Measurements from ENCODE around the gene LRRC7.

LRRC7 gene

DNA sequence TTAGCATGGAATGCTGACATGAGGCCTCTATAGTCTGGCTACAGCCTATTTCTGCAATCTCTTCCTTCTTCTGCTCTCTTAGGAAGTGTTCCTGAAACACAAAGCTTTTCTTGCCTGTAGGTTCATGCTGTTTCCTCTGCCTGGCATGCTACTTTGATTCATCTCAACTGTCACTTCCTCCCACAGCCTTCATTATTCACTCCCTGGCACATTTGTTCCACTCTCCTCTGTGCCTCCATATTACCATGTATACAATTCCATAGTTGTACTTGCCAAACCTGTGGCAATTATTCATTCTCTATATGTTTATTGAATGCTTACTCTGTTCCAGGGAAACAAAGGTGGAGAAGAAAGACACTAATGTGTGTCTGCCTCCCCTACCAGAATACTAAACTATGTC is 210.2 kb downstream of the LRRC7 start:
- H3K4me1 Mint-ChIP-seq (ENCODE audit: low read depth in 2 of 2), result no peaks in the 10 kb centered on the region
- H3K4me3 Mint-ChIP-seq, result no peak overlapping the region
- DNase-seq, result no peak

GRCh38 chr1:69787151-69787550 is 219.4 kb downstream of the LRRC7 start:
- DNase-seq (no peak), ATAC-seq (replicated peaks) (no peak)
- H3K36me3 Mint-ChIP-seq (ENCODE audit: insufficient read depth), result peaks cover 2% of the 10 kb centered on the region
- no peaks in the 10 kb centered on the region for H3K27me3 Mint-ChIP-seq
- H3K4me3 Mint-ChIP-seq, result no peak overlapping the region
- H3K4me1 Mint-ChIP-seq (ENCODE audit: low read depth in 2 of 2), result no peaks in the 10 kb centered on the region
- peaks cover 7 to 24% of the 10 kb centered on the region in 2 donors for H3K9me3 Mint-ChIP-seq
- no peak overlapping the region for H3K27ac Mint-ChIP-seq

More for the DNA sequence above, 210.2 kb downstream of the LRRC7 start:
- Mint-ChIP-seq H3K36me3 (ENCODE audit: insufficient read depth) (no peaks in the 10 kb centered on the region), H3K27me3 (no peaks in the 10 kb centered on the region), H3K9me3 (peaks cover 16 to 39% of the 10 kb centered on the region in 2 donors), H3K27ac (no peak overlapping the region)
- ATAC-seq (replicated peaks), result no peak

DNA sequence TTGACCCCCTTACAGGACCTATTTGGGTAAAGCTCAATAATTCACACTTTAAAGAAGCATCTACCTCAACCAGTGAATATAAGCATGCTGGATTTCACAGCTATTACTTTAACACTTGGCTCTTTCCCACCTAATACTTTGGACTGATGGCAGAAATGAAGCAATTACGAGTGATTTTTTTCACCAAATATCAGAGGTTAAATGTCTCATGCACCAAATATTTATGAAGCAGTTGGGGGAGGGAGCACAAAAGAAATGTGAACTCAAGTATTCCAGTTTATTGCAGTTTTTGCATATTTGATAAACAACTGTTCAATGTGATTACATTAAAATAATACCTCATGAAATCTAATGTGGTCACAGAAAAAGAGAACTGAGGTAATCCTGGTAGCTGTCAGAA is 223.6 kb downstream of the LRRC7 start:
- Mint-ChIP-seq H3K36me3 (ENCODE audit: insufficient read depth) (no peaks in the 10 kb centered on the region), H3K27me3 (no peaks in the 10 kb centered on the region), H3K4me1 (ENCODE audit: low read depth in 2 of 2) (no peaks in the 10 kb centered on the region), H3K27ac (no peak overlapping the region), H3K4me3 (no peak overlapping the region), H3K9me3 (peaks cover 8 to 22% of the 10 kb centered on the region in 2 donors)
- no peak for DNase-seq
- ATAC-seq (replicated peaks), result no peak

GRCh38 chr1:69794831-69795230 is 227.1 kb downstream of the LRRC7 start:
- Mint-ChIP-seq H3K4me3 (no peak overlapping the region), H3K27ac (no peak overlapping the region), H3K36me3 (ENCODE audit: insufficient read depth) (no peaks in the 10 kb centered on the region), H3K9me3 (peaks cover 6 to 14% of the 10 kb centered on the region in 2 donors), H3K27me3 (no peaks in the 10 kb centered on the region), H3K4me1 (ENCODE audit: low read depth in 2 of 2) (no peaks in the 10 kb centered on the region)
- ATAC-seq (replicated peaks), result no peak
- DNase-seq, result no peak

DNA sequence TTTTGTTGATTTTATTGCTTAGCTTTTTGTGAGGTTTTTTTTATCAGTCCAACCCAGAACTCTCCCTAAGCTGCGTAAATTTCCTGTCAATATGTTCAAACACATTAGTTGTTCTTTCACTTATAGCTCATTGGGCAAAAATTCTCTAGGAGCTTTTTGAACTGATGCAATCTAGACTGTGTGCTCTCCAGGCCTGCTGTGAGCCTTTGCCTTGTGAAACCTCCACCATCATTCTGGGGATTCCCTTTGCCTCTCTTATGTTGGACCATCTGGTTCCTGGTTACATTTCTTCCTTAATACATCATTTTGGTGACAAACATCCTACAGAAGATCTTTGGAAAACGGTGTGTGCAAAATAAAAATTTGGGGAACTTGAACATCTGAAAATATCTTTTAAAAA is 247.2 kb downstream of the LRRC7 start:
- no peaks in the 10 kb centered on the region for H3K36me3 Mint-ChIP-seq (ENCODE audit: insufficient read depth)
- DNase-seq (no peak), ATAC-seq (replicated peaks) (no peak)
- no peaks in the 10 kb centered on the region for H3K4me1 Mint-ChIP-seq (ENCODE audit: low read depth in 2 of 2)
- peaks cover 8 to 11% of the 10 kb centered on the region in 2 donors for H3K9me3 Mint-ChIP-seq
- no peaks in the 10 kb centered on the region for H3K27me3 Mint-ChIP-seq
- H3K27ac Mint-ChIP-seq, result no peak overlapping the region
- H3K4me3 Mint-ChIP-seq, result no peak overlapping the region

DNA sequence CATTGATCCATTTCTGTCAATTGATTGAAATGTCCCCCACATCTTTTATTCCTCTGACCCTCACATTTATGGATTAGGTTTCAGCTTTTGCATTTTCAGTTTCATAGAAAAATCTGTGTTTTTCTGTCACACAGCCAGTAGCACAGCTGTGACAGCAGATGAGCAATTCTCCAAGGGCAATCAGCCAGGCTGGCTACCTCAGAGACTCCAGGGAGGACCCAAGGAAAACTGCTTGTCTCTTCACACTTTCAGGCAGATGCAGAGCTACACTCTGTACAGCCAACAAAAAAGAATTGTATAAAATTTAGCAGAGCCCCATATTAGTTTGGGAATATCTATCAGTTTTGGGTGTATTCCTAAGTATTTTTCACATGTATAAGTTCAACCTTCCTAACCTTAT is 257.2 kb downstream of the LRRC7 start:
- Mint-ChIP-seq H3K36me3 (ENCODE audit: insufficient read depth) (no peaks in the 10 kb centered on the region), H3K27ac (no peak overlapping the region), H3K9me3 (peaks cover 4 to 8% of the 10 kb centered on the region in 2 donors), H3K27me3 (no peaks in the 10 kb centered on the region), H3K4me1 (ENCODE audit: low read depth in 2 of 2) (no peaks in the 10 kb centered on the region), H3K4me3 (no peak overlapping the region)
- ATAC-seq (replicated peaks) (no peak), DNase-seq (no peak)

DNA sequence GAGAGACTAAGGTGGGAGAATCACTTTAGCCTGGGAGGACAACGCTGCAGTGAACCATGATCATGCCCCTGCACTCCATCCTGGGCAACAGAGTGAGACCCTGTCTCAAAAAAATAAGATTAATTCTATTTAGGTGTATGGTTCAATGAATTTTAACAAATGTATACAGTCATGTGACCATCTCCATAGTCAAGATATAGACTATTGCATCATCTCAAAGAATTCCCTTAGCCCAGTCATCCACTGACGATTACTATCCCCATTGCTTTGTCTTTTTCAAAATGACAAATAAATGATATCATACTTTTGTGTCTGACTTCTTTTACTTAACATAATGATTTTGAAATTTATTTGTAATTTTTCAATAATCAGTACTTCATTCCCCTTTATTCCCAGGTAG is 260.0 kb downstream of the LRRC7 start:
- H3K9me3 Mint-ChIP-seq, result peaks cover 4 to 8% of the 10 kb centered on the region in 2 donors
- no peaks in the 10 kb centered on the region for H3K27me3 Mint-ChIP-seq
- H3K27ac Mint-ChIP-seq, result no peak overlapping the region
- no peak for DNase-seq
- no peak overlapping the region for H3K4me3 Mint-ChIP-seq
- no peaks in the 10 kb centered on the region for H3K4me1 Mint-ChIP-seq (ENCODE audit: low read depth in 2 of 2)
- H3K36me3 Mint-ChIP-seq (ENCODE audit: insufficient read depth), result no peaks in the 10 kb centered on the region
- ATAC-seq (replicated peaks), result no peak

GRCh38 chr1:69833536-69833935 is 265.8 kb downstream of the LRRC7 start:
- Mint-ChIP-seq H3K36me3 (ENCODE audit: insufficient read depth) (no peaks in the 10 kb centered on the region), H3K9me3 (no peaks in the 10 kb centered on the region)
- ATAC-seq (replicated peaks), result no peak

DNA sequence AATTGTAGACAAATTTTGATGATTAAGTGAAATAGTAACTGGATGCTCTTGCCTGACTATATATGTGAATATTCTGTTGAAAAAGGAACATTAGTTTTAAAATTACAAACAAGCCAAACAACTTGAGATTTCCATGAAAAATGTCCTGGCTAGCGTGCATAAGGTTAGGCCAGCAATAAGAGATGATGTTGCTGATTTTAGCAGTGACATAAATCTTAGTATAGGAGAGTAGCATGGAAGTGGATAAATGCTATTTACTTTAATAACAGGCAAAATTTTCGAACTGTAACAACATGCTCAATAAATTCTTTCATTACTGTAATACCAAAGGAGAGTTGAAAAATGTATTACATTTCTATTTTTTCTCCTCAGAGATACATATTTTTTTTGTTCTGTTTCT is 266.6 kb downstream of the LRRC7 start:
- Mint-ChIP-seq H3K4me1 (ENCODE audit: low read depth in 2 of 2) (no peaks in the 10 kb centered on the region), H3K27me3 (no peaks in the 10 kb centered on the region), H3K27ac (no peak overlapping the region), H3K36me3 (ENCODE audit: insufficient read depth) (no peaks in the 10 kb centered on the region), H3K4me3 (no peak overlapping the region), H3K9me3 (no peaks in the 10 kb centered on the region)
- no peak for DNase-seq
- ATAC-seq (replicated peaks), result no peak

More at GRCh38 chr1:69833536-69833935, 265.8 kb downstream of the LRRC7 start:
- H3K27ac Mint-ChIP-seq, result no peak overlapping the region
- H3K4me3 Mint-ChIP-seq, result no peak overlapping the region
- H3K27me3 Mint-ChIP-seq, result no peaks in the 10 kb centered on the region
- no peaks in the 10 kb centered on the region for H3K4me1 Mint-ChIP-seq (ENCODE audit: low read depth in 2 of 2)
- DNase-seq, result no peak

- DNase-seq, result no peak
- H3K36me3 Mint-ChIP-seq (ENCODE audit: insufficient read depth), result no peaks in the 10 kb centered on the region
- H3K4me1 Mint-ChIP-seq (ENCODE audit: low read depth in 2 of 2), result no peaks in the 10 kb centered on the region
- no peak for ATAC-seq (replicated peaks)
- H3K9me3 Mint-ChIP-seq, result no peaks in the 10 kb centered on the region
- no peaks in the 10 kb centered on the region for H3K27me3 Mint-ChIP-seq
- H3K4me3 Mint-ChIP-seq, result no peak overlapping the region
- H3K27ac Mint-ChIP-seq, result no peak overlapping the region
Measured at GRCh38 chr1:69835955-69836354, 268.2 kb downstream of the LRRC7 start.

- no peaks in the 10 kb centered on the region for H3K4me1 Mint-ChIP-seq (ENCODE audit: low read depth in 2 of 2)
- H3K27ac Mint-ChIP-seq, result no peak overlapping the region
- no peaks in the 10 kb centered on the region for H3K27me3 Mint-ChIP-seq
- no peaks in the 10 kb centered on the region for H3K36me3 Mint-ChIP-seq (ENCODE audit: insufficient read depth)
- ATAC-seq (replicated peaks) (no peak), DNase-seq (no peak)
- no peaks in the 10 kb centered on the region for H3K9me3 Mint-ChIP-seq
- H3K4me3 Mint-ChIP-seq, result no peak overlapping the region
Measured at GRCh38 chr1:69836971-69837636, 269.4 kb downstream of the LRRC7 start.

GRCh38 chr1:69842326-69842725 is 274.6 kb downstream of the LRRC7 start:
- no peaks in the 10 kb centered on the region for H3K4me1 Mint-ChIP-seq (ENCODE audit: low read depth in 2 of 2)
- H3K36me3 Mint-ChIP-seq (ENCODE audit: insufficient read depth), result no peaks in the 10 kb centered on the region
- no peak overlapping the region for H3K27ac Mint-ChIP-seq
- peaks cover under 1 to 1% of the 10 kb centered on the region in 2 donors for H3K9me3 Mint-ChIP-seq
- no peaks in the 10 kb centered on the region for H3K27me3 Mint-ChIP-seq
- no peak overlapping the region for H3K4me3 Mint-ChIP-seq
- DNase-seq (no peak), ATAC-seq (replicated peaks) (no peak)

GRCh38 chr1:69845655-69846054 is 277.9 kb downstream of the LRRC7 start:
- ATAC-seq (replicated peaks), result no peak
- Mint-ChIP-seq H3K9me3 (peaks cover 4 to 8% of the 10 kb centered on the region in 2 donors), H3K4me3 (no peak overlapping the region)

GRCh38 chr1:69846267-69846666 is 278.5 kb downstream of the LRRC7 start:
- DNase-seq (no peak), ATAC-seq (replicated peaks) (no peak)
- H3K27me3 Mint-ChIP-seq, result no peaks in the 10 kb centered on the region

More at GRCh38 chr1:69845655-69846054, 277.9 kb downstream of the LRRC7 start:
- no peak for DNase-seq
- H3K27ac Mint-ChIP-seq, result no peak overlapping the region
- H3K27me3 Mint-ChIP-seq, result no peaks in the 10 kb centered on the region
- H3K4me1 Mint-ChIP-seq (ENCODE audit: low read depth in 2 of 2), result no peaks in the 10 kb centered on the region
- H3K36me3 Mint-ChIP-seq (ENCODE audit: insufficient read depth), result no peaks in the 10 kb centered on the region

More at GRCh38 chr1:69846267-69846666, 278.5 kb downstream of the LRRC7 start:
- Mint-ChIP-seq H3K9me3 (peaks cover 4 to 8% of the 10 kb centered on the region in 2 donors), H3K36me3 (ENCODE audit: insufficient read depth) (no peaks in the 10 kb centered on the region), H3K4me1 (ENCODE audit: low read depth in 2 of 2) (no peaks in the 10 kb centered on the region), H3K27ac (no peak overlapping the region), H3K4me3 (no peak overlapping the region)
